ENCODE results near the gene ACVRL1.
"Not testable (repeated sequence)": the region's sequence is repeated elsewhere in the genome, so short reads cannot be mapped to it uniquely, and the experiment has no call there.

Gene ACVRL1

GRCh38 chr12:51874000-51874399, 33.3 kb upstream of the ACVRL1 start:
- DNase-seq (ENCODE audit: low read depth in 2 of 2), result no peak

- no peak for DNase-seq (ENCODE audit: low read depth in 2 of 2)
Observed at GRCh38 chr12:51874486-51874885, 32.8 kb upstream of the ACVRL1 start.

DNA sequence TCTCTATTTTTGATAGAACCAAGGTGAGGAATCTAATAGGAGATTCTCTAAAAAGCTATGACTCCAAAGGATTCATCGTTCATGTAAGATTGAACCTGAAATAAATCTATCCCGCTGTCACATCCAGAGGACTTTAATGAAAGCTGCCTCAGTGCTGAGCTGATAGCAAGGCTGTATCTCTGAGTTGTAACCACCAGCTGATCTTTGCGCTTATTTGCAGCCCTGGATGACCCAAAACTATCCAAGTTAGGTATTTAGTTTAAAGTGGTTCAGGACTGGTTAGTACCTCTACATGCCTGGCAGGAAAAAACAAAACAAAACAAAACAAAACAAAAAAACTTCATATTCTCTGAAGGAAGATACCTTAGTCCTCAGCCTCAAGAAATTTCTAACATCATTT, 28.2 kb upstream of the ACVRL1 start:
- no peak for DNase-seq (ENCODE audit: low read depth in 2 of 2)

- DNase-seq (ENCODE audit: low read depth in 2 of 2), result no peak
Observed at GRCh38 chr12:51883295-51883694, 24.0 kb upstream of the ACVRL1 start.

DNA sequence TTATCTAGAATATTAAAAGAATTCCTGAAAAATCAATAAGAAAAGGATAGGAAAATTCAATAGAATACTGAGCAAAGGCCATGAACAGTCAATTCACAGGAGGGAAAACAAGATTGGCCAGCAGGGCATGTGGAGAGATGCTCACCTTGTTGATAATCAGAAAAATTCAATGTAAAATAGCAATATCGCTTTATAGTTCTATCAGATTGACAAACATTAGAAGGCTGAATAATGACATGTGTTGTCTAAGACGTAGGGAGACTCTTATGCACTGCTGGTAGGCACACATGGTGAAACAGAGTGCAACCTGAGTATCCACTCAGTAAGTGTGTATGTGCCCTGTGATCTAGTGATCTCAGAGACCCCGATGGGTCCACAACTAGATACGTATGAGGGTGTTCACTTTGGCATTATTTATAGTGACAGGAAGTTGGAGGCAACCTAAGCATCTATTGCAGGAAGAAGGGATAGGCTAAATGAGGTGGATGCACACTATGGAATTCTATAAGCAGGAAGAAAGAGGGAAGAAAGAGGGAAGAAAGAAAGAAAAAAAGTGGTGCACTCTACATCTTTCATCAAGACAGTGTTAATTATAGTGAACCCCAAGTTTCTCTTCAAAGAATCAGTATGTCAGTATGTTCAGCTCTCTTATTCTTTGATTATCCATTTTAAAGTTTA, 23.2 kb upstream of the ACVRL1 start:
- no peak for DNase-seq (ENCODE audit: low read depth in 2 of 2)

GRCh38 chr12:51884676-51885229, 22.6 kb upstream of the ACVRL1 start:
- no peak for DNase-seq (ENCODE audit: low read depth in 2 of 2)

- DNase-seq (ENCODE audit: low read depth in 2 of 2), result not testable (repeated sequence)
Observed at GRCh38 chr12:51885294-51886020, 21.8 kb upstream of the ACVRL1 start.

DNA sequence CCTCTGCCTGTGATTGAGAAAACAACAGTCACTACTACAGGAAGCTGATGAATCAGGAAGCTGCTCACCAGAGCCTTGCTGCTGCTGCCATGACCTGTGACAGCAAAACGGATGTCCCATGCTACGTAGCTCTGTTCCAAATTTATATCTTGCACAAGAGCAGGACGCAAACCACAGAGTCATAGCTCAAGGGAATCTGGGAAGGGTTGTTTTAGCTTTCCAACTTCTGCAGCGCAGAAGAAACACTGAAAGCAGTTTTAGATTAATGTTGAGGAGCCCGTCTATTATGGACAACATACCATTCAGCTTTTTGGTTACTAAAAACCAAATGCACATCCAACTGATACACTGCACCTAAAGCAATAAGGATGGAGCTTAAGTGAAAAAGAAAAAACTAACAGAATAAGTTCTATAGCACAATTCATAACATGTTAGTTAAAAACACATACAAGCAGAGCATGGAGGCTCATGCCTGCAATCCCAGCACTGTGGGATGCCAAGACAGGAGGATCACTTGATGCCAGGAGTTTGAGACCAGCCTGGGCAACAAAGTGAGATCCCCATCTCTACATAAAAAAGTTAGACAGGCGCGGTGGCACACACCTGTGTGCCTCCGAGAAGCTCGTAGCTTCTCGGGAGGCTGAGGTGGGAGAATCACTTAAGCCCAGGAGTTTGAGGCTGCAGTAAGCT, 21.1 kb upstream of the ACVRL1 start:
- DNase-seq (ENCODE audit: low read depth in 2 of 2), result peak in 1 of 2 donors; percentile 13

- DNase-seq (ENCODE audit: low read depth in 2 of 2), result no peak
Observed at GRCh38 chr12:51887476-51888315, 19.6 kb upstream of the ACVRL1 start, which contains the start of gene ANKRD33. Gene ANKRD33 (plus strand): TSS chr12:51888103. CDS start chr12:51888187, 84 bp downstream.

DNA sequence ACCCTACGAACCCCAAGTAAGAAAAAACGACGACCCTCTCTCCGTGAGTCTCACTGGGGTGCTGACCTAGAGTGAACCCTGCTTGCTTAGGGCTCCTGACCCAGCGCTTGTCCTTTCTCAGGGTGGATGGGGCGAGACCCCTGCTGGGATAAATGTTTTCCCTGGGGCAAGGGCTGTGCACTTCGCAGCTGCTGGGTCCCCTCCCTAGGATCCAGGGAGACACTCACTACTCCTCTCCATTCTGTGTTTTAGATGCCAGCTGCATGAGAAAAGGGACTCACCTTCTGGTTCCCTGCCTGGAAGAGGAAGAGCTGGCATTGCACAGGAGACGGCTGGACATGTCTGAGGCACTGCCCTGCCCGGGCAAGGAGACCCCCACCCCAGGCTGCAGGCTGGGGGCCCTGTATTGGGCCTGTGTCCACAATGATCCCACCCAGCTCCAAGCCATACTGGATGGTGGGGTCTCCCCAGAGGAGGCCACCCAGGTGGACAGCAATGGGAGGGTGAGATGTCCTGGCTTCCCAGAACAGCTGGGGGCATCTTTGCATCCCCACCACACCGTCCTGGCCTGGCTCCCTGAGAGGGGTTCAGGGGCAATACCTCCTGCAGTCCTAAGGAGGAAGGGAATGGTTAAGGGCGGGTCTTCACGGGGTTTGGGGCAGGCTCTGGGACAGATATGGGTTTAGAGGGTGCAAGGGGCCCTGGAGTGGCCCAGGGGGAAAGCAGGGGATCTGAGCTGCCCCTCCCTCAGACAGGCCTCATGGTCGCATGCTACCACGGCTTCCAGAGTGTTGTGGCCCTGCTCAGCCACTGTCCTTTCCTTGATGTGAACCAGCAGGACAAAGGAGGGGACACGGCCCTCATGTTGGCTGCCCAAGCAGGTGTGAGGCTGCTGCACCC, 18.7 kb upstream of the ACVRL1 start:
- no peak for DNase-seq (ENCODE audit: low read depth in 2 of 2)

DNA sequence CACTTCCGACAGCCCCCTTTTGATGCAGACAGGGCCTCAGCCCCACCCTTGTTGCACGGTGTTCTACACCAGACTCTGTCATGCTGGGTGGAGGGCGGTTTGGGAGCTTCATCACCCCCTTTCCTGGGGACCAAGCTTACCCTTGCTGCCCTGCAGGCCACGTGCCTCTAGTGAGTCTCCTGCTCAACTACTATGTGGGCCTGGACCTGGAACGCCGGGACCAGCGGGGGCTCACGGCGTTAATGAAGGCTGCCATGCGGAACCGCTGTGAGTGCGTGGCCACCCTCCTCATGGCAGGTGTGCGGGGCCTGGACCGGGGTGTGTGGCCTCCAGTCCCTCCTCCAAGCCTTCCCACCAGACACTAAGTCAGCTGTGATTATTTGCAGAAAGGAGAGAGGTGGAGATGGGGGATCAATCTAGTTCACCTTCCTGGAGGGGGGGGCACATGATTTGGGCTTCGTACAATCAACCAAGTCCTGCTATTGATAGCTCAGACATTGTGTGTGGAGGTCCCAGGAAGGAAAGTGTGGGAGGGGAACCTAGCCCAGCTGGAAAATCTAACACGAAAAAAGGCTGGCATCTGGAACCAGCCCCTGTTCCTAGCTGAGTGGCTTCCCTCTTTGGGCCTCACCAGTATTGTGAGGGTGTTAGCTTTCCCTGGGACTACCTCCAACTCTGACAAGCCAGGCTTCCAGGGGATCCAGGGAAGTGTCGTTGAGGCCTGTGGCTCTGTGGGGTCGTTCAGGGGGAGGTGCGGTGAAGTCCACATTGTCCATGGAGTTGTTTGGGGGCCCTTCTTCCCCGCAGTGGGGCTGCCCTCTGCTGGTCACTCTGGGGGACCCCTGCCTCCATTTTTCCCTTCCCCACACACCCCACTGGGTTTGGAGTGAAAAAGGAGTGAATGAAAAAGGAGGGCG, 17.8 kb upstream of the ACVRL1 start:
- DNase-seq (ENCODE audit: low read depth in 2 of 2), result no peak

- DNase-seq (ENCODE audit: low read depth in 2 of 2), result no peak
Observed at GRCh38 chr12:51890133-51890464, 17.2 kb upstream of the ACVRL1 start.

GRCh38 chr12:51890511-51891171, 16.7 kb upstream of the ACVRL1 start:
- no peak for DNase-seq (ENCODE audit: low read depth in 2 of 2)

GRCh38 chr12:51891843-51892242, 15.5 kb upstream of the ACVRL1 start:
- no peak for DNase-seq (ENCODE audit: low read depth in 2 of 2)

DNA sequence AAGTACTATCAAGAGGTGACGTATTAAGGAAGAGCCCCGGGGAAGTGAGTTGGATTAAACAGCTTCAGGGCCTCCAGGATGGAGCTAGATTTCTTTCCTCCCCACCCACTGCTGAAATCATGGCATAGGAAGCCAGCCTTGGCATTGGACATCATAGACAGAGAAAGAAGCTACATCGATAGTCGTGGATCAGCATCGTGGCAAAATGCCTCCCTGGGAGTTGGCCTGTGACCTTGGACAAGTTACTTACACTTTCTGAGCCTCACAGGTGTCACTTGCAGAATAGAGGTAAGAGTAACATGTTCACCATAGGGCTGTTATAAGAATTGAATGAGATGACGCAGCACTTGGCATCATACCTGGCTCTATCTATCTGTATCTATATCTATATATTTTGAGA, 13.5 kb upstream of the ACVRL1 start:
- DNase-seq (ENCODE audit: low read depth in 2 of 2), result no peak

DNA sequence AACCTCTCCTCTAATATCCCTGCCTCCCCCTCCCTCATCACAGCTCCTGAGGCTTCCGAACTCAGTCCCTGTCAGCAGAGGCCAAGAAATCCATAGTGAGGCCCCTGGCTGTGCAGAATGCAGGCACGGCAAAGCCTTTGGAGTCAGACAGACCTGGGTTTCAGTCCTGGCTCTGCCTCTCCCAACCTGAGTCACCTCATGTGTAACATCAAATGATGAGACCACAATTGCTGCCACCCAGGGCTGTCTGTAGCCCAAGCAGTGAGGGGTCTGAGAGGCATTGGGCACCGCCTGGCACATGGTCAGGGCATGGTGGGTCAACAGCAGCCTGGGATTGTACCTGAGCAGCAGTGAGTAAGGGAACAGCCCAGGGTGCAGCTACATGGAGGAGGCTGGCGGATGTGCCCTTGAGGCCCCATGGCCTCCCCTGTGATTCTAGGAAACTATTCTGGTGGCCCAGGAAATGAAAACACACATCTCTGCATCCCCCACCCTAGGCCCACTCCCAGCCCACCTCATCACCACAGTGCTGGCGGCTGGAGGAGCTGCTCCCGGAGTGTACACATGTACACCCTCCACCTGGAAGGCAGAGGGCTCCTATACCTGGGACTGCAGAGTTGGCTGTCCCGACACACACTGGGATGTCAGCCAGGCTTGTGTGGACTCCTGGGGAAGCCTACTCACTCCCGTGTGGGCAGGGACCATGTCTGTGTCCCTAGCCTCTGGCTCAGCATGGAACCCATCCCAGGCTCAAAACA, 11.7 kb upstream of the ACVRL1 start:
- DNase-seq (ENCODE audit: low read depth in 2 of 2), result no peak

DNA sequence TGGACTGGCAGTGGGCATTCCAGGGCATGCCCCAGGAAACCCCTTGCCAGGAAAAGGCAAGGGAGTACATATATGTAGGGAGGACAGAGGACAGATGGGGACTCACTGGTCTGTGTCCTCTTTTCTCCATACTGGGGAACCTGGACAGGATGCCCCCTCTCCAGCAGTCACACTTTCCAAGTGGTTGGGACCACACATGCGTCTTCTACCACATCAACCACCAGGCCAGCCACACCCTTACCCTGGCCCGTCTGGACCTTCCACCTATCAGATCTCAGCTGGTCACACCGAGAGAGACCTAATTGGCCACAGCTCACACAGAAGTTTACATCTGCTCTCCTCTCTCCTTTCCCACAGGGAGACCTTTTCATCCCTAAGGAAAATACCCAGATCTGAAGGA, 11.1 kb upstream of the ACVRL1 start:
- no peak for DNase-seq (ENCODE audit: low read depth in 2 of 2)

DNA sequence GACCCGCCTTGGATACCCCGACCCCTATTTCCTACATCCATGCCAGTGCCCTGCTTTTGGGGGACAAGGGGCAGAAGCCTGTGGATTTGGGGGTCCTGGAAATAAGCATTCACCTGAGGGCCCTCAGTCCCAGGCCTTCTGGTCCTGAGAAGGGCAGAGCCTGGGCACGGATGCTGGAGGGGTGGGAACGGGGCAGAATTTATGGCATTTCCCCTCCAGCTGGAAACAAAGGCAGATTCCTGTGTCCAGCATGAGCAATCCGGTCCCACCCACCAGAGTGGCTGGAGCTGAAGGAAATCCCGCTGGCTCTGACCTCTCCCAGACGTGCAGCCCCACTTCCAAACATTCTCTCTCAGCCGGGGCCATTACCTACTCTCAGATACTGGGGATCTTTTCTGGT, 10.1 kb upstream of the ACVRL1 start:
- DNase-seq (ENCODE audit: low read depth in 2 of 2), result no peak
